H9 (cell line): ENCODE results near the gene ARMC5. TPM values are rescaled to one million over a fixed set of nuclear protein-coding genes. Genes with fewer than 3 reads are reported as not detected.

Source experiments
- DNase-seq: peaks from one replicate; pipeline ENCODE4 v3.0.0-alpha.2; 2017
- H2AFZ ChIP-seq: one replicate; pipeline ENCODE4 v1.6.1; 2013; ENCODE audit warnings: mild to moderate bottlenecking, low read length, control low read depth, moderate library complexity
- H2AK5ac ChIP-seq: 2 replicates; pipeline ENCODE4 v1.6.1; 2013; ENCODE audit warnings: low read length, control low read depth, mixed read lengths; ENCODE audit not compliant: insufficient read length
- H2BK120ac ChIP-seq: one replicate; pipeline ENCODE4 v1.6.1; 2013; ENCODE audit warnings: low read depth, mild to moderate bottlenecking, low read length, control low read depth, inconsistent platforms; ENCODE audit not compliant: poor library complexity, severe bottlenecking
- H2BK12ac ChIP-seq: 2 replicates; pipeline ENCODE4 v1.6.1; 2013; ENCODE audit warnings: low read length, control low read depth, mixed read lengths, low read depth; ENCODE audit not compliant: insufficient read length
- H2BK15ac ChIP-seq: 2 replicates; pipeline ENCODE4 v1.6.1; 2013; ENCODE audit warnings: low read depth, low read length, control low read depth
- H2BK20ac ChIP-seq: one replicate; pipeline ENCODE4 v1.6.1; 2013; ENCODE audit warnings: low read depth, mild to moderate bottlenecking, low read length, control low read depth, inconsistent platforms; ENCODE audit not compliant: poor library complexity, severe bottlenecking
- H2BK5ac ChIP-seq: 2 replicates; pipeline ENCODE4 v1.6.1; 2013; ENCODE audit warnings: low read length, control low read depth, mixed read lengths; ENCODE audit not compliant: insufficient read length
- H3K14ac ChIP-seq: 2 replicates; pipeline ENCODE4 v1.6.1; 2013; ENCODE audit warnings: low read length, control low read depth; ENCODE audit not compliant: insufficient read depth
- H3K18ac ChIP-seq: 2 replicates; pipeline ENCODE4 v1.6.1; 2013; ENCODE audit warnings: low read depth, mild to moderate bottlenecking, mixed read lengths, low read length, control low read depth; ENCODE audit not compliant: insufficient read length
- H3K23ac ChIP-seq: 2 replicates; pipeline ENCODE4 v1.6.1; 2013; ENCODE audit warnings: low read length, control low read depth, mixed read lengths, low read depth; ENCODE audit not compliant: insufficient read length
- H3K23me2 ChIP-seq: 2 replicates; pipeline ENCODE4 v1.6.1; 2013; ENCODE audit warnings: low read depth, mild to moderate bottlenecking, mixed read lengths, low read length, control low read depth; ENCODE audit not compliant: insufficient read length, poor library complexity, severe bottlenecking
- H3K27ac ChIP-seq: 2 replicates; pipeline ENCODE4 v1.5.1; 2013; ENCODE audit warnings: low read length, control low read depth, mixed read lengths, low read depth; ENCODE audit not compliant: insufficient read length
- H3K27me3 ChIP-seq: 2 replicates; pipeline ENCODE4 v1.6.1; 2013; ENCODE audit warnings: low read length, control low read depth, inconsistent platforms; ENCODE audit not compliant: insufficient read depth
- H3K4ac ChIP-seq: 2 replicates; pipeline ENCODE4 v1.6.1; 2013; ENCODE audit warnings: low read depth, mild to moderate bottlenecking, control low read depth, inconsistent platforms, low read length, moderate library complexity
- H3K4me1 ChIP-seq: 2 replicates; pipeline ENCODE4 v1.6.1; 2013; ENCODE audit warnings: low read length, control low read depth, inconsistent platforms; ENCODE audit not compliant: insufficient read depth
- H3K4me2 ChIP-seq: 2 replicates; pipeline ENCODE4 v1.6.1; 2013; ENCODE audit warnings: low read length, control low read depth, mixed read lengths; ENCODE audit not compliant: insufficient read length, insufficient read depth
- H3K56ac ChIP-seq: 2 replicates; pipeline ENCODE4 v1.6.1; 2013; ENCODE audit warnings: low read depth, mild to moderate bottlenecking, mixed read lengths, low read length, control low read depth; ENCODE audit not compliant: insufficient read length
- H3K79me1 ChIP-seq: 2 replicates; pipeline ENCODE4 v1.6.1; 2013; ENCODE audit warnings: low read depth, mild to moderate bottlenecking, moderate library complexity, low read length, control low read depth, inconsistent platforms; ENCODE audit not compliant: insufficient read depth, poor library complexity, severe bottlenecking
- H3K79me2 ChIP-seq: 2 replicates; pipeline ENCODE4 v1.6.1; 2013; ENCODE audit warnings: low read length, control low read depth, inconsistent platforms; ENCODE audit not compliant: insufficient read depth
- H3K9ac ChIP-seq: 2 replicates; pipeline ENCODE4 v1.6.1; 2013; ENCODE audit warnings: low read length, control low read depth, mixed read lengths; ENCODE audit not compliant: insufficient read length; ENCODE audit errors: extremely low read depth
- H3K9me3 ChIP-seq: one replicate; pipeline ENCODE4 v1.6.1; 2013; ENCODE audit warnings: low read depth, low read length, inconsistent platforms; ENCODE audit not compliant: control insufficient read depth
- H3T11ph ChIP-seq: one replicate; pipeline ENCODE4 v1.6.1; 2013; ENCODE audit warnings: mild to moderate bottlenecking, low read length, control low read depth, inconsistent platforms
- H4K20me1 ChIP-seq: one replicate; pipeline ENCODE4 v1.6.1; 2013; ENCODE audit not compliant: control insufficient read depth, insufficient read length, insufficient read depth
- H4K5ac ChIP-seq: 2 replicates; pipeline ENCODE4 v1.6.1; 2013; ENCODE audit warnings: low read depth, mild to moderate bottlenecking, mixed read lengths, low read length, control low read depth; ENCODE audit not compliant: insufficient read length
- H4K8ac ChIP-seq: replicated peaks from 2 replicates; pipeline ENCODE4 v1.6.1; 2013; ENCODE audit warnings: low read length, control low read depth, mixed read lengths, low read depth; ENCODE audit not compliant: insufficient read length
- H4K91ac ChIP-seq: 2 replicates; pipeline ENCODE4 v1.6.1; 2013; ENCODE audit warnings: low read depth, mild to moderate bottlenecking, moderate library complexity, mixed read lengths, low read length, control low read depth; ENCODE audit not compliant: insufficient read length
- H3K27ac Mint-ChIP-seq, 3 experiments: 2 replicates in 2 of 3; 3 replicates in 1 of 3; pipeline ENCODE4 v1.8.0; 2020 to 2021; ENCODE audit warnings: mixed read lengths in 3 of 3, mild to moderate bottlenecking in 1 of 3, moderate library complexity in 1 of 3
- H3K27me3 Mint-ChIP-seq: 2 replicates; pipeline ENCODE4 v1.8.0; 2021; ENCODE audit warnings: low read depth, mild to moderate bottlenecking, moderate library complexity, mixed read lengths
- H3K36me3 Mint-ChIP-seq, 3 experiments: 2 replicates in 2 of 3; 3 replicates in 1 of 3; pipeline ENCODE4 v1.8.0; 2020 to 2021; ENCODE audit warnings: low read depth in 3 of 3, mixed read lengths in 3 of 3; ENCODE audit not compliant: insufficient read depth in 1 of 3
- H3K4me1 Mint-ChIP-seq, 2 experiments: 2 replicates each; pipeline ENCODE4 v1.8.0; 2020; ENCODE audit warnings: mixed read lengths in 2 of 2
- H3K4me3 Mint-ChIP-seq, 2 experiments: 2 replicates in 1 of 2; 3 replicates in 1 of 2; pipeline ENCODE4 v1.8.0; 2020 to 2021; ENCODE audit warnings: mild to moderate bottlenecking in 2 of 2, mixed read lengths in 2 of 2, moderate library complexity in 1 of 2
- H3K9me3 Mint-ChIP-seq, 2 experiments: 2 replicates in 1 of 2; 3 replicates in 1 of 2; pipeline ENCODE4 v1.8.0; 2020; ENCODE audit warnings: mild to moderate bottlenecking in 2 of 2, mixed read lengths in 2 of 2, moderate library complexity in 1 of 2
- WGBS: extraction: QIAGEN DNeasy Blood & Tissue Kit; methylation state at CpG from one replicate; pipeline ENCODE4 v1.1.7; 2013; ENCODE audit warnings: missing lambda C conversion rate, low lambda C conversion rate, mixed read lengths; ENCODE audit not compliant: insufficient read length; ENCODE audit errors: extremely low coverage; 5-methylcytosine and 5-hydroxymethylcytosine counted together
- total RNA-seq: library from RNA; stranded (reverse); gene quantifications from 2 replicates; pipeline ENCODE4 v1.2.1, GENCODE V29; 2021
- TF ChIP-seq, protein P1 (sequence below): fragments of 200-600 bp; sonication (generic); conservative IDR thresholded peaks from 3 replicates; pipeline ENCODE4 v1.8.0; 2021; ENCODE audit warnings: antibody characterized with exemption, mild to moderate bottlenecking

Gene ARMC5
- total RNA-seq, 1 experiment from 2014 or later, result 18.7 TPM

DNA sequence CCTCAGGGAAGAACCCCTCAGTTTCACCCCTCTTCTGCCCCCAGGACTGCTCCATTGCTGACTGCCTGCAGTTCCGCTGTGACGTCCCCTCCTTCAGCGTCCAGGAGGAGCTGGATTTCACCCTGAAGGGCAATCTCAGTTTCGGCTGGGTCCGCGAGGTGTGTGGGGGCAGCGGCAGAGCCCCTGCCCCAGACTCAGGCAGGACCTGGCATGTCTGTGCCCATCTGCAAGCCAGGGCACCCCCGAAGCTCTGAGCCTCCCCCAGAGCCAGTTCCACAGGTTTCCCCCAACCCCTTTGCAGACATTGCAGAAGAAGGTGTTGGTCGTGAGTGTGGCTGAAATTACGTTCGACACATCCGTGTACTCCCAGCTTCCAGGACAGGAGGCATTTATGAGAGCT lies 35.5 kb upstream of the ARMC5 start:
- Histone ChIP-seq H4K5ac (no peak overlapping the region), H2BK20ac (no peak overlapping the region), H2BK5ac (no peak overlapping the region), H3K79me2 (no peaks in the 10 kb centered on the region), H3K27me3 (peaks cover 8% of the 10 kb centered on the region; the same call in 1 of the 2 replicates), H4K8ac (no peak overlapping the region), H3K14ac (no peak overlapping the region), H4K91ac (no peak overlapping the region), H3K18ac (no peak overlapping the region), H2AK5ac (no peak overlapping the region), H3K9me3 (no peaks in the 10 kb centered on the region), H3K23me2 (no peaks in the 10 kb centered on the region), H3K4ac (no peak overlapping the region), H3K56ac (no peak overlapping the region), H2AFZ (no peak overlapping the region), H3K9ac (no peak overlapping the region), H3K27ac (no peak overlapping the region), H4K20me1 (no peaks in the 10 kb centered on the region), H3K4me2 (no peak overlapping the region), H2BK120ac (no peak overlapping the region), H3K23ac (no peak overlapping the region), H2BK15ac (no peak overlapping the region), H3K79me1 (no peaks in the 10 kb centered on the region), H3T11ph (no peak overlapping the region), H2BK12ac (no peak overlapping the region), H3K4me1 (no peaks in the 10 kb centered on the region)
- no peaks in the 10 kb centered on the region for H3K4me1 Mint-ChIP-seq
- H3K9me3 Mint-ChIP-seq, result no peaks in the 10 kb centered on the region; a peak in 3 of 5 replicates
- H3K27me3 Mint-ChIP-seq, result peaks cover 16% of the 10 kb centered on the region
- WGBS, result no CpG with 5 or more reads among the region's 12 CpGs
- TF ChIP-seq, protein P1, sequence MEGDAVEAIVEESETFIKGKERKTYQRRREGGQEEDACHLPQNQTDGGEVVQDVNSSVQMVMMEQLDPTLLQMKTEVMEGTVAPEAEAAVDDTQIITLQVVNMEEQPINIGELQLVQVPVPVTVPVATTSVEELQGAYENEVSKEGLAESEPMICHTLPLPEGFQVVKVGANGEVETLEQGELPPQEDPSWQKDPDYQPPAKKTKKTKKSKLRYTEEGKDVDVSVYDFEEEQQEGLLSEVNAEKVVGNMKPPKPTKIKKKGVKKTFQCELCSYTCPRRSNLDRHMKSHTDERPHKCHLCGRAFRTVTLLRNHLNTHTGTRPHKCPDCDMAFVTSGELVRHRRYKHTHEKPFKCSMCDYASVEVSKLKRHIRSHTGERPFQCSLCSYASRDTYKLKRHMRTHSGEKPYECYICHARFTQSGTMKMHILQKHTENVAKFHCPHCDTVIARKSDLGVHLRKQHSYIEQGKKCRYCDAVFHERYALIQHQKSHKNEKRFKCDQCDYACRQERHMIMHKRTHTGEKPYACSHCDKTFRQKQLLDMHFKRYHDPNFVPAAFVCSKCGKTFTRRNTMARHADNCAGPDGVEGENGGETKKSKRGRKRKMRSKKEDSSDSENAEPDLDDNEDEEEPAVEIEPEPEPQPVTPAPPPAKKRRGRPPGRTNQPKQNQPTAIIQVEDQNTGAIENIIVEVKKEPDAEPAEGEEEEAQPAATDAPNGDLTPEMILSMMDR, result no peak
- DNase-seq, result peak; percentile 16
- H3K27ac Mint-ChIP-seq, result no peak overlapping the region
- H3K36me3 Mint-ChIP-seq, result no peaks in the 10 kb centered on the region
- H3K4me3 Mint-ChIP-seq, result peak overlapping the region in 1 of 2 experiments; percentile 29; a peak in 1 of 5 replicates
